Measurements from ENCODE around the gene MBNL1.

The MBNL1 gene

GRCh38 chr3:152327203-152327602, 58.5 kb downstream of the MBNL1 start:
- DNase-seq (ENCODE audit: extremely low spot score), result no peak
- POLR2A ChIA-PET, result no interaction called here
- CTCF ChIA-PET, result interaction anchor here (1.3 to 2.2 kb wide), 3 partner anchors 9 to 117 kb away, joined by 4 to 5 read pairs (median 5); no protein-coding TSS in a partner anchor
- TF ChIP-seq CTCF (IDR thresholded peaks at IDR 0.05; ENCODE audit: control extremely low read depth, extremely low read depth, low read depth, missing control alignments), result no peak

GRCh38 chr3:152328841-152329240, 60.1 kb downstream of the MBNL1 start:
- ChIA-PET CTCF (interaction anchor here (2.2 kb wide), 1 partner anchor 8 kb away, joined by 5 read pairs; no protein-coding TSS in a partner anchor), POLR2A (no interaction called here)
- TF ChIP-seq CTCF (IDR thresholded peaks at IDR 0.05; ENCODE audit: control extremely low read depth, extremely low read depth, low read depth, missing control alignments), result no peak
- no peak for DNase-seq (ENCODE audit: extremely low spot score)

GRCh38 chr3:152330559-152330958, 61.8 kb downstream of the MBNL1 start:
- CTCF ChIA-PET, result interaction anchor here (1.1 to 2.6 kb wide), 3 partner anchors 12 to 21 kb away, joined by 3 to 12 read pairs (median 8); no protein-coding TSS in a partner anchor
- DNase-seq (ENCODE audit: extremely low spot score), result no peak
- no peak for TF ChIP-seq CTCF (IDR thresholded peaks at IDR 0.05; ENCODE audit: control extremely low read depth, extremely low read depth, low read depth, missing control alignments)
- POLR2A ChIA-PET, result no interaction called here

- CTCF ChIA-PET, result interaction anchor here (1.1 to 2.6 kb wide), 5 partner anchors 11 to 131 kb away, joined by 3 to 12 read pairs (median 3); no protein-coding TSS in a partner anchor
- POLR2A ChIA-PET, result no interaction called here
- DNase-seq (ENCODE audit: extremely low spot score), result no peak
- TF ChIP-seq CTCF (IDR thresholded peaks at IDR 0.05; ENCODE audit: control extremely low read depth, extremely low read depth, low read depth, missing control alignments), result no peak
Observed at GRCh38 chr3:152331018-152331541, 62.4 kb downstream of the MBNL1 start.

DNA sequence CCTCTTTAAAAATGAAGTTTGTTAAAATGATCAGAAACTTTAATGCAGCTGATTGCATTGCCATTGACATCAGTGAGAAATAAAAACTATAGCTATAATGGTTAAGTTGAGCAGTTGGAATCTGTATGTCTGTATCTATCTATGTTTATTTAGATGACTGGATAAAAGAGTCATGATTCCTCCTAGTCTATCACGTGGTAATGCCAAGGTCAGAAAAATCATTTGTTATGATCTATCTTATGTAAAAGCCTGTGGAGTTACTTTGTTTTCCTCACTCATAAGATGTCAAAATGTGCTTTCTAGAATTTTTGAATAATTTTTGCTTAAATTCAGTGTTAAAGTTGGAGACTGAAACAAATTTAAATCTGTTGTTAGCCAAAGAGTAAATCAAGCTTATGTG, 63.3 kb downstream of the MBNL1 start:
- POLR2A ChIA-PET, result interaction anchor here (1.1 kb wide), 1 partner anchor 45 kb away, joined by 3 read pairs; no protein-coding TSS in a partner anchor
- no peak for TF ChIP-seq CTCF (IDR thresholded peaks at IDR 0.05; ENCODE audit: control extremely low read depth, extremely low read depth, low read depth, missing control alignments)
- DNase-seq (ENCODE audit: extremely low spot score), result no peak
- CTCF ChIA-PET, result interaction anchor here (0.8 to 2.6 kb wide), 10 partner anchors 10 to 132 kb away, joined by 3 to 12 read pairs (median 4); no protein-coding TSS in a partner anchor

DNA sequence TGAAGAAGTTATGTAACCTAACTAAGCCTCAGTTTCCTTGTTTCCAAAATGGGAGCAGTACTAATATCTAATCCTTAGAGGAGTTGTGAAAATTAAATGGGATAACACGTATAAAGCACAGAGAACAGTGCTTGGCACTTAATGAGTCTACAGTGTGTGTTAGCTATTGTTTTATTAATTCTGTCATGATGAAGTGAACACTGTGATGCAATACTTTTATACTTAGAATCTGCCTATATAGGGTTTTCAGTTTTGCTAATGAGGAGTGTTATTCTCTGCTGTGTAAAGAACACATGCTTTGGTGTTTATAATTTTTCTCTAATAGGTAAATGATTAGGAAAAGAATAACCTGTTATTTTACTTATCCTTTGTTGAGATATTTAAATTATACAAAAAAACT, 65.2 kb downstream of the MBNL1 start:
- no peak for TF ChIP-seq CTCF (IDR thresholded peaks at IDR 0.05; ENCODE audit: control extremely low read depth, extremely low read depth, low read depth, missing control alignments)
- no peak for DNase-seq (ENCODE audit: extremely low spot score)
- ChIA-PET POLR2A (no interaction called here), CTCF (interaction anchor here (1.1 to 1.6 kb wide), 4 partner anchors 10 to 110 kb away, joined by 3 to 4 read pairs (median 4); no protein-coding TSS in a partner anchor)
